Prostate gland (tissue), 2 donors: ENCODE measurements around the gene NEK7.

Experiments
- POLR2A ChIP-seq: fragments of 450-650 bp; IDR thresholded peaks from one replicate; pipeline ENCODE4 v1.6.1; 2016; ENCODE audit warnings: antibody characterized with exemption, mild to moderate bottlenecking
- TF ChIP-seq, protein P1 (sequence below), 4 experiments: fragments of 200-600 bp in 2 of 4; fragments of 450-650 bp in 2 of 4; sonication (generic) in 2 of 4; IDR thresholded peaks; 1 replicate in 3 of 4; 2 replicates in 1 of 4; pipeline ENCODE4 v1.5.1; 2016 to 2019; ENCODE audit warnings: antibody characterized with exemption in 4 of 4, mild to moderate bottlenecking in 2 of 4, moderate library complexity in 2 of 4

GRCh38 chr1:198320759-198321158 lies 164.0 kb downstream of the NEK7 start:
- no peak for TF ChIP-seq POLR2A
- TF ChIP-seq, protein P1, sequence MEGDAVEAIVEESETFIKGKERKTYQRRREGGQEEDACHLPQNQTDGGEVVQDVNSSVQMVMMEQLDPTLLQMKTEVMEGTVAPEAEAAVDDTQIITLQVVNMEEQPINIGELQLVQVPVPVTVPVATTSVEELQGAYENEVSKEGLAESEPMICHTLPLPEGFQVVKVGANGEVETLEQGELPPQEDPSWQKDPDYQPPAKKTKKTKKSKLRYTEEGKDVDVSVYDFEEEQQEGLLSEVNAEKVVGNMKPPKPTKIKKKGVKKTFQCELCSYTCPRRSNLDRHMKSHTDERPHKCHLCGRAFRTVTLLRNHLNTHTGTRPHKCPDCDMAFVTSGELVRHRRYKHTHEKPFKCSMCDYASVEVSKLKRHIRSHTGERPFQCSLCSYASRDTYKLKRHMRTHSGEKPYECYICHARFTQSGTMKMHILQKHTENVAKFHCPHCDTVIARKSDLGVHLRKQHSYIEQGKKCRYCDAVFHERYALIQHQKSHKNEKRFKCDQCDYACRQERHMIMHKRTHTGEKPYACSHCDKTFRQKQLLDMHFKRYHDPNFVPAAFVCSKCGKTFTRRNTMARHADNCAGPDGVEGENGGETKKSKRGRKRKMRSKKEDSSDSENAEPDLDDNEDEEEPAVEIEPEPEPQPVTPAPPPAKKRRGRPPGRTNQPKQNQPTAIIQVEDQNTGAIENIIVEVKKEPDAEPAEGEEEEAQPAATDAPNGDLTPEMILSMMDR (IDR thresholded peaks at IDR 0.05) = no peak
